Occipital lobe (tissue), 2 donors: Measurements from ENCODE around the gene USP32. TPM values are rescaled to one million over a fixed set of nuclear protein-coding genes. Genes with fewer than 3 reads are reported as not detected.
"Not testable (repeated sequence)": the region's sequence is repeated elsewhere in the genome, so short reads cannot be mapped to it uniquely, and the experiment has no call there.

Experiments
- DNase-seq: peaks from one replicate; lab custom pipeline; 2025; lab: John Stamatoyannopoulos, UW
- total RNA-seq: library from RNA; depleted of rRNA; stranded (reverse); fragments of >200 nt; gene quantifications from one replicate; pipeline ENCODE4 v1.2.3, GENCODE V29; 2014

USP32 gene
- total RNA-seq, 1 donor from 2014 or later = 71.0 TPM

DNA sequence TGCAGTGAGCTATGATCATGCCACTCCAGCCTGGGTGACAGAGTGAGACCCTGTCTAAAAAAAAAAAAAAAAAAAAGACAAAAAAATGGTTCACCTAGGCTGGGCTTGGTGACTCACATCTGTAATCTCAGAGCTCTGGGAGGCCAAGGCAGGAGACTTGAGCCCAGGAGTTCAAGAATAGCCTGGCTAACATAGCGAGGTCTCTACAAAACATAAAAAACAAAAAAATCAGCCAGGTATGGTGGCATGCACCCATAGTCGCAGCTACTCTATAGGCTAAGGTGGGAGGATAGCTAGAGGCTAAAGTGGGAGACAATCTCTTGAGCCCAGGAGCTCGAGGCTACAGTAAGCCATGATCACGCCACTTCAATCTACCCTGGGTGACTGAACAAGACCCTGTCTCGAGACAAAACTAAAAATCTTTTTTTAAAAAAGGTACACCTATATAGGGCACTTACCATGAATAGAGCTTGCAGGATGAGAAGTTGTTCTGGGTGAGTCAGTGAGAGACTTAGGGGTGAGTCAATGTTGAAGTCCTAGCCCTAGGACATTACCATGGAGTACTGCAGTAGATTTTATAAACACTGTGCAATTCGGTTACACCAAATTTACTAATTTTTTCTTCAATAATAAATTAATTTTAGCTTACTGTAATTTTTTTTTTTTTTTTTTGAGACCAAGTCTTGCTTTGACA lies 19.0 kb downstream of the USP32 start:
- no peak for DNase-seq

DNA sequence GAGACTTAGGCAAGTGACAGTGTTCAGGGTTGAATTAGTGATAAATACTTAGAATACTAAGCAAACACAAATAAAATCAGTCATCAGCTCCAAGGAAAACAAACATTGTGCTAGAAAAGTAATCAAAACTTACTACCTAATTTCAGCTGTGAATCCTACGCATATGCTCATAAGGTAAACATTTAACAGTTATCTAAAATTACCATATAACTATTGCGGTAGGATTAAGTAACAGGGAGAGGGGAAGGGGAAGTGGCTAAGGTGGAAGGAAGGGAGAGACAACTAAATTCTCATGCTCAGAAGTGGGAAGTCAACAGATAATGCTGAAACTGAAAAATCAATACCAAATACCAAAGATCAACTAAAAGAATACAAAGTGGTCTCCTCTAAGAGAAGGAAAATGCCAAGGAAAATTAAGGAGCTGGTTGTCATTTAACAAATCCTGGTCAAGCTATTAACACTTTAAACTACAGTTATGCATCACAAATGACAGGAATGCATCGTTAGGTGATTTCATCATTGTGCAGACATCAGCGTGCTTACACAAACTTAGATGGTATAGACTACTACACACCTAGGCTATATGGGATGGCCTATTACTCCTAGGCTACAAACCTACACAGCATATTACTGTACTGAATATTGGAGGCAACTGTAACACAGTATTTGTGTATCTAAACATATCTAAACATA lies 20.0 kb downstream of the USP32 start:
- DNase-seq = no peak

DNA sequence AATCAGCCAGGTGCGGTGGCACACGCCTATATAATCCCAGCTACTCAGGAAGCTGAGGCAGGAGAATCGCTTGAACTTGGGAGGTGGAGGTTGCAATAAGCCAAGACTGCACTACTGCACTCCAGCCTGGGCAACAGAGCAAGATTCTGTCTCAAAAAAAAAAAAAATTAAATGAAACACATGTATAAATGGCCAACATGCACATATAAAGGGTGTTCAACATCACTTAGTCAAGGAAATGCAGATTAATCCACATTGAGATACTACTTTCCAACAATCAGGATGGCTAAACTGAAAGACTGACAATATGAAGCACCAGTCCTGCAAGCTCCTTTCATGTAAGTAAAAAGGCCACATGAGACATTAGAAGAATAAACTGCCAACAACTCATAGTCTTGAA lies 20.5 kb downstream of the USP32 start:
- DNase-seq = no peak

DNA sequence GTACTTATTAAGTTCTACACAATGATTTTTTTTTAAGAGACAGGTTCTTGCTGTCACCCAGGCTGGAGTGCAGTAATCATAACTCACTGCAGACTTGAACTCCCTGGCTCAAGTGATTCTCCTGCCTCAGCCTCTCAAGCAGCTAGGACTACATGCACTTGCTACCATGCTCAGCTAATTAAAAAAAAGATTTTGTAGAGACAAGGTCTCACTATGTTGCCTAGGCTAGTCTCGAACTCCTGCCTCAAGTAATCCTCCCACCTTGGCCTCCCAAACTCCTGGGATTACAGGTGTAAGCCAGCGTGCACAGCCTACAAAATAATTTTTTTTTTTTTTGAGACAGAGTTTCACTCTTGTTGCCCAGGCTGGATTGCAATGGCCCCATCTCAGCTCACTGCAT lies 22.2 kb downstream of the USP32 start:
- DNase-seq = no peak

DNA sequence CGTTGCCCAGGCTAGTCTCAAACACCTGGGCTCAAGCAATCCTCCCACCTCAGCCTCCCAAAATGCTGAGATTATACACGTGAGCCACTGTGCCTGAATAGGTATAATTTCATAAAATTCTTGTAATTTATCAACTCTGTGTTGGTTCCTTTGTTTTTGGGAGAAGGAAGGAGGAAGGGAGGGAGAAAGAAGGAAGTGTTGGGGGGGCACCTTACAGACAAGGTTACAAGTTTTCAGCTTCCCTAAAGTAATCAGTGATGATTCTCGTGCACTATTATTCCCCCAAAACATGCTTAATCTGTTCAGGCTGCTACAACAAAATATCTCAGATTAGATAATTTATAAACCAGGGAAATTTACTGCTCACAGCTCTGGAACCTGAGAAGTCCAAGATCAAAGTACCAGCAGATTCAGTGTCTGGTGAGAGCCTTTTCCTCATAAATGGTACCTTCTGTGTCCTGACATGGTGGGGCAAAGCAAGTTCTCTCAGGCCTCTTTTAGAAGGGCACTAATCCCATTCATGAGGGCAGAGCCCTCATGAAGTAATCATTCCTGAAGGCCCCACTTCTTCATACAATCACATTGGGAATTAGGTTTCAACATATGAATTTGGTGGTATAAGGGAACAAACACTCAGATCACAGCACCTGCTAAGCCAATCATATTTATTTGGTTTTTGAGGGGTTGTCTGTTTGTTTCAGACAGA lies 28.1 kb downstream of the USP32 start:
- DNase-seq = no peak

DNA sequence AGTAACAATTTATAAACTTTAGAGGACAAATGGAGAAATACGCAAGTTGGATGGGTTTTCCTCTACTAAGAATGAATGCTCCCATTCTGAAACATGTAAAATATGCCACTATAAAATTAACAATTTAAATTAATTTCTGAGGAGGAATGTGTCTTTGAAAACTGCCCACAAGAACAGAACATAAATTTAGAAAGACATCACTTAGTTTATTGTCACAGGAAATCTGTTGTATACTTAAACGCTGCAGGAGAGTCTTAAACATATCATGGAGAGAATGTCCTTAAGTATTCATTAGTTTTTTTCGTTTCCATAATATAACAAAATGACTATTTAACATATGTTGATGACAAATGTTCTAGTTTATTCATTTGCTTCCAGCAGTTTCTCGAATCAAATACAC lies 29.6 kb downstream of the USP32 start:
- no peak for DNase-seq

DNA sequence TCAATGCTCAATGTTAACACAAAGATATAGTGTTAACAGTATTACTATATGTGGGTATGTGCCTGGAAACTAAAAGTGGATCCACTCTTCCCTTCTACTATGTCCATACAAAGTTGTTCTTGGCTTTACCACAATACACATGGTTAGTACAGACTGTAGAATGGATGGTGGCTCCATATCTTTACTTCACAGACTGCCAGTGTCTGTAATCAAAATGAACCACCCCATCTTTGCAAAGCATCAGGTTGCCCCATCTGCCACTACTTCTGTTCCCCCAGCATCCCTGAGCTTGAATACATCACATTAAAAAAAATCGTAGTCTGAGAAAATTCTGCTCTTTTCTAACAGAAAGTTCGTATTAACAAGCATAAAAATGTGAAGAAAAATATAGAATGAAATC lies 30.0 kb downstream of the USP32 start:
- no peak for DNase-seq

DNA sequence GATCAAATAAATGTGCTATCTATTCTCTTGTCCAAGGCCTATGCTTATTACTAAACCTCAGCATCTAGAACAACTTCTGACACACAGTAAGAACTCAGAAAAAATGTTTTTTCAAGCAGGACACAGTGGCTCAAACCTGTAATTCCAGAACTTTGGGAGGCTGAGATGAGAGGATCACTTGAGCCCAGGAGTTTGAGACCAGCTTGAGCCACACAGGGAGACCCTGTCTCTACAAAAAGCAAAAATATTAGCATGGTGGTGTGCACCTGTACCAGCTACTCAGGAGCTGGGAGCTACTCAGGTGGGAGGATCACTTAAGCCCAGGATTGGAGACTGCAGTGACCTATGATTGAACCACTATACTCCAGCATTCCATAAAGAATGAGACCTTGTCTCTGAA lies 32.5 kb downstream of the USP32 start:
- no peak for DNase-seq

DNA sequence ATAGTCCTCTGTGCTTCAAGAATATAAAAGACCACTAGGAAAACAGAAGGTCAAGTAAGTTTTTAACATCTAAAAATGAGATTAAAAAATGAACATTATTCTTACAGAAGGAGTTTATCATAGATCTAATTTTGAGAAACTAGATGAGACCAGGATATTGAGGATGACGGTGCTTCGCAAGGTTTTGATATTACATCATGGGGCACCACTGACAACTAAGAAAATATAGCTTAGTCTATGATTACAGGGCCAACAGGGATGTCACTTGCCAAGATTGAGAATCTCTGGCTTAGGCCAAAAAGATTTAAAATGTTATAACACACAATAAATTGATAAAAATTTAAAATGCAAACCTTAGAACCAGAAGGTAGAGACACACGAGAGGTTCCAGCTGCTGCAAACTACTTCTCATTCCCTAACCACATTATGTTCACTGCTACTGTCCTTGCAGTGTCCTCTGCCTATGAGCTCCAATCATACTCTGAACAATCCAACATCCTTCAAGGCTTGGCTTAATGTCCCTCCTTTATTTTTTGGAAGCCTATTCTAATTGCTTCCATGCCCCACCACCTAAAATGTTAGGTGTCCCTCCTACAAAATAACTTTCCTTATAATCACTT lies 33.2 kb downstream of the USP32 start:
- no peak for DNase-seq

DNA sequence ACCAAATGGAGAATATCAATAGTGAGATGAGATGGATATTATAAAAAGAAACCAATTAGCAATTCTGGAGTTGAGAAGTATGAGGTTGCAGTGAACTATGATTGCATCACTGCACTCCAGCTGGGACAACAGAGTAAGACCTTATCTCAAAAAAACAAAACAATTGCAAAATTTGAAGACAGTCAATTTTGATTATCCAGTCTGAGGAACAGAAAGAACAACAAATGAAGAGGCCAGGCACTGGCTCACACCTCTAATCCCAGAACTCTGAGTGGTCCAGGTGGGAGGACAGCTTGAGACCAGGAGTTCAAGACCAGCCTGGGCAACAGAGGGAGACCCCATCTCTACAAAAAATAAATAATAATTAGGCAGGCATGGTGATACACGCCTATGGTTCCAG lies 35.0 kb downstream of the USP32 start:
- no peak for DNase-seq

DNA sequence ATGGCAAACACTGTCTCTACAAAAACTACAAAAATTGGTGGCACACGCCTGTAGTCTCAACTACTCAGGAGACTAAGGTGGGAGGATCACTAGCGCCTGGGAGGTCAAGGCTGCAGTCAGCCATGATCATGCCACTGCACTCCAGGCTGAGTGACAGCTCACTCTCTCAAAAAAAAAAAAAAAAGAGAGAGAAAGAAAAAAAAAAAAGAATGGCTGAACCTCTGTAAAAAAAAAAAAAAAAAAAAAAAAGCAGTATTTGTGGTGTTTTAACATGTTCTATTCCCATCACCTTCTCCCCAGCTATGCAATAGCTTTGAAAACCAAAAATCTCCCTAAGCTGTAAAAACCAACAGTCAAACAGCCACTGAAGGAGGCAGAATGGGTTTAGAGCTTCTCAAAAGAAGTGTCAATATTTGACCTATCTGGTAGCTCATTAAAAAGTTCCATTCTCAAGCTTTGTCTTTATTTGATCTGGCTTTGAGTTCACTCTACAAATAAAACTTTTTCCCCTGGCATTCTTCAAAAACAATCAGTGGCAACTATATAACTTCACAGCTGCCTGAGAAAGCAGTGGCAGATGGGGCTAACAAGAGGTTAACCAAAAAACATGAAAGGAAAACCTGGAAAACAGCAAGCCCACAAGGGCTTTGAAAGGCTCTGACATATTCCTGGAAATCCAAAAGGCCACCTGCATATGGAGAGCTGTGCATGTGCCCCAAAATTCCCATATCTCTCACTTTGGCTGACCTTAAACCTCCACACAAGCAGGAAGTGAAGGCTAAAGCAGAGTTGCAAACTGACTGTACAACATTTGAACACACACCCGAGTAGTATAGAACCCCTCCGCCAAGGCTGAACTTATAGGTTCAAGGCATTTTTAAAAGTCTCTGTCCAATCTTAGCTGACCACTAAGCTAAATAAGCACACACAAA lies 36.0 kb downstream of the USP32 start:
- no peak for DNase-seq

DNA sequence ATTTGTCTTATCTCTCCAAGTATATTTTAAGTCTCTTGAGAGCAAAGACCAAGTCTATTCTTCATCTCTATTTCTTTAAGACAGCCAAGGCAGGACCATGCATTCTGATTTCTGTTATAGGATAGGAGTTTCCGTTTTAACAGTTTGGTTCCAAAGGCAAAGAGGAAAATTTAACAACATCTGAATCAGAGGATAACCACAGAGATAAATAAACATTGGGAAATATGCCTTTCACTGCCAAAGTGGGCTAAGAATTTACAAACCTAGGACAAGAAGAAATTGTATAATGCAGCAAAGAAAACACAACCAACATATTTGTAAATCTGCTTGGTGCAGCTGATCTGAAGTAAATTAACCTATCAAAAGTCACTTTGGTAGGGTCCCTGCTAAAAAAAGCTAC lies 37.7 kb downstream of the USP32 start:
- no peak for DNase-seq

DNA sequence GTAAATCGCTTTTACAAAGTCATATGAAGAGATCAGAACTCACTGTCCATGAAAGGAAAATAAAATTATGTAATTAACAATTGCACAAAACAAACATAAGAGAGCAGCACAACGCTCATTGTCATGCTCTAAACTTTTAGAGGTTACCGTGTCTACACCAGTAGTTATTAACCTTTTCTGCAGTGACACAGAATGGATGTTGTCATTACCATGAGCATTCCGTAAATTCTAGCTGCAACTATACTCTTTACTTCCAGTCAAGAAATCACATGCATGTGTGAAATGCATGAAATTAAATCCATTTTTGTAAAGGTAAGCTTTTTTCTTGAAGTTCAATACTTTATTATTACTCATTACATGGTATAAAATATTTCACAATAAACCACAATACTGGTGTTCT lies 38.2 kb downstream of the USP32 start:
- DNase-seq = no peak

DNA sequence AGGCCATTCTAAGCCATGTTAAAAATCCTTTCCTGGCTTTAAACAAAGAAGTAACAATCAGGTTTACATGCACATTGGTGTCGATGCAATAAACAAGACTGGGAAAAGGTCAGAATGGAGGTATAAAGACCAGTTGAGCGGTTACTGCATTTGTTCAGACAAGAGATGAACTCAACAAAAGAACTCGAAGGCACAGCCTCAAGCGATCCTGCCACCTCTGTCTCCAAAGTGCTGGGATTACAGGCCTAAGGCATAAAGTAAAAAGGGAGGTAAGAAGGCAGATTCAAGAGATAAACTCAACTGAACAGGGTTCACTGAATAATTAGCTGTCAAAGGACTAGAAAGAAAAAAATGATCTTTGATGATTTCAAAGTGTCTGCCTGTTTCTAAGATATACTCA lies 39.4 kb downstream of the USP32 start:
- DNase-seq = no peak

DNA sequence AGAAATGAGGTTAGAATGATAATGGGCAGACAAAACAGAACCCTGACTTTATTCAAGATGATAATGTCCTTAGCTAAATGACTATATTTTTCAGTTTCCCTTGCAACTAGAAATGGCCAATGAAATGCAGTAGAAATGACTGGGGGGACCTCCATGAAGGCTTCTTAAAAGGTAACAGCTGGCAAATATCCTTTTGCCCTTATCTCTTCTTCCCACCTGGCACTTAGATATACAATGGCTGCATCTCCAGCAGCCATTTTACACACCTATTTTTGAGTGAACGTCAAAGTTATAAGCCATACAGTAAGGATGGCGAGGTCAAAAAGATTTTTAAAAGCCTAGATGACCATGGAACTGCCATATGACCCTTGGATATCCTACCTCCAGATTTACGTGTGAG lies 39.9 kb downstream of the USP32 start:
- no peak for DNase-seq

DNA sequence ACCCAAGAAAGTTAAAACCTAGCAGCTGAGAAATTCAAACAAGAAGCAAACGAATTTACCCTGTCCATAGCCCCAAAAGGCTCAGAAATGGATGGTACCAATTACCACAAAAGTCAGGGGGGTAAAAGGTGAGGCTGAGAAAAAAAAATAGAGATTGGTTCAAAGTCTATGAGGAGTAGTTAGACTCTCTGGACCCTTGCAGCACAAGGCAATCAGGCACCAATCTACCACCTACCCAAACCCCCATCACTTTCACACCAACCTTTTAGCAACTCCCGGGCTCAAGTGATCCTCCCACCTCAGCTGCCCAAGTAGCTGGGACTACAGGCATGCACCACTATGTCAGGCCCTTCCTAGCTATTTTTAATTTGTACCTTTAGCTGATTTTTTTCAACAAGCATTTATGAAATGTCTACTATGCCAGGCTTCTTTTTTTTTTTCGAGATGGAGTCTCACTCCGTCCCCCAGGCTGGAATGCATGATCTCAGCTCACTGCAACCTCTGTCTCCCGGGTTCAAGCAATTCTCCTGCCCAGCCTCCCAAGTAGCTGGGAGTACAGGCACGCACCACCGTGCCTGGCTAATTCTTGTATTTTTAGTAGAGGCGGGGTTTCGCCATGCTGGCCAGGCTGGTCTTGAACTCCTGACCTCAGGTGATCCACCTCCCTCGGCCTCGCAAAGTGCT lies 40.8 kb downstream of the USP32 start:
- DNase-seq = no peak

DNA sequence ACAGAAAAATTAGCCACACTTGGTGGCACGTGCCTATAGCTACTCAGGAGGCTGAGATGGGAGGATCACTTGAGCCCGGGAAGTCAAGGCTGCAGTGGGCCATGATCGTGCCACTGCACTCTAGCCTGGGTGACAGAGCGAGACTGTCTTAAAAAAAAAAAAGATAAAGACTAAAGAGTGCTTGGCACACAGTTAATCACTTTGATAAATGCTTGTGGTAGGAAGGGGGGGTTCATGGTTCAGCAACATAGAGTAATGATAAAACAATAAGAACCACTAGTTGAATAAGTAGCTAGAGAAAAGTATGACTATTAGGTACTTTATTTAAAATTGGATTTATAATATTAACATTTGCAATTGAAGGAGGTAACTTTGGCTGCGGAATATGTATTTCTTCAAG lies 43.3 kb downstream of the USP32 start:
- DNase-seq = no peak

DNA sequence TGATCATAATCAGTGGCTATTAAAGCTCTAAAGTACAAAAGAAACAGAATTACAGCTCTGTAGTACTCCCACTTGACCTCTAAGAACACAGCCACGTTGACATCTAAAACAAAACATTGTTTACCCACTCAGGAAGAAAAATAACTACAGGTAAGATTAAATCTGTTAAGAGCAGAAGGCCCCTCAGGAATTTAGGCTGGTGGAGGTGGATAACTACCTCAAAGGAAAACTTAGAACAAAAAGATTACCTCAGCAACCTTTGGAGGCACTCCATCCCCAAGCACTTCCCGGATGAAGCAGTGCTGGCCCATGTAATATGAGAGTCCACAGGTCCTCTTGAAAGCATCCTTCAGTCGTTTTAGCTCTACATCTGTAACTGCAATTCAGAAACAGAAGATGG lies 46.7 kb downstream of the USP32 start:
- DNase-seq = no peak

DNA sequence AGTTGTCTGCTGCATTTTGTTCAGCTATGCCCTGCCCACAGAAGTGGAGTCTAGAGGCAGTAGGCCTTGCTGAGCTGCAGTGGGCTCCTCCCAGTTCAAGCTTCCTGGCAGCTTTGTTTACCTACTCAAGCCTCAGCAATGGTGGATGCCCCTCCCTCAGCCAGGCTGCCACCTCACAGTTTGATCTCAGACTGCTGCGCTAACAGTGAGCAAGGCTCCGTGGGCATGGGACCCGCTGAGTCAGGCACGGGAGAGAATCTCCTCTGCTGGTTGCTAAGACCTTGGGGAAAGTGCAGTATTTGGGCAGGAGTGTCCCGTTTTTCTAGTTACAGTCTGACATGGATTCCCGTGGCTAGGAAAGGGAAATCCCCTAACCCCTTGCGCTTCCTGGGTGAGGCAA lies 49.4 kb downstream of the USP32 start:
- not testable (repeated sequence) for DNase-seq

DNA sequence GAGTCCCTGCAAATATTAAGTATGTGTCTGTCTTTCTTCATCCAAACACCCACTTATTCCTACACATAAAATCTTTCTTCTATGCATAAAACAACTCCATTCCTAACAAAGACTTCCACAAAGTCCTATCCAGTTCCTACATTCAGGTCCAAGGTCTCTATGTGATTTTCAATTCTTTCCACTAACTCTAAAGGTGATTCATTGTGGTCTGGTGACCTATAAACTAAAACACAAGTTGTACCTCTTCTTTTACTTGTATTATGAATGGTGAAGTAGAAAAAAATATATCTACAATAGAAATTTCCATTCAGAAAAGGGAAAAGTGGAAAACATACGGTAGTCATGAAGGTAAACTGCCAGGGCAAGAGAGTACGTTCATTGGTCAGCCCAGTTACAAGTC lies 56.6 kb downstream of the USP32 start:
- no peak for DNase-seq

DNA sequence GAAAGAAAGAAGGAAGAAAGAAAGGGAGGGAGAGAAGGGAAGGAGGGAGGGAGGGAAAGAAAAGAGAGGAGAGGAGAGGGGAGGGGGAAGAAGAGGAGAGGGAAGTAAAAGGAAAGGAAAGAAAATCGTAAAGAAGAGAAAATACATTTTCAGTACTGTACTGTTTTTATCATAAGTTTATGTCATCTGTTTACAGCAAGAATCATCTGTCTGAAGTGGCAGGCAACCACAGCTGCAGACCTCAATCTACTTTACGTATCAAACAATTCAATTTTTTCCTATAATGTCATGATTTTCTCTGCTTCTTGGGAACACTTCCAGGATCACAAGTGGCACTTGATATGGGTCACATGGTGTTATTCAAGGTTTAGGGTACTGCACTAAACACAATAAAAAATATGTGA lies 58.3 kb downstream of the USP32 start:
- no peak for DNase-seq
